Lung (tissue), 12 donors: ENCODE data around the gene JAK1. TPM values are rescaled to one million over a fixed set of nuclear protein-coding genes. Genes with fewer than 3 reads are reported as not detected.

Experiments used
- ATAC-seq: fragments of 200-7000 bp; cut with Tn5 transposase; one replicate; pipeline ENCODE4 v1.9.1; 2020; ENCODE audit warnings: moderate number of reproducible peaks; ENCODE audit not compliant: insufficient read depth, low FRiP score
- DNase-seq, 3 donors: peaks; one replicate each; pipeline ENCODE4 v3.0.0-alpha.2; 2013 to 2017
- H3K27ac ChIP-seq, 2 donors: one replicate each; pipeline ENCODE4 v1.5.1; 2013; ENCODE audit warnings: mild to moderate bottlenecking in 2 of 2, moderate library complexity in 2 of 2, control low read depth in 1 of 2, inconsistent platforms in 1 of 2, low read depth in 1 of 2, low read length in 1 of 2
- H3K27me3 ChIP-seq, 3 donors: one replicate each; pipeline ENCODE4 v1.5.1; 2013; ENCODE audit warnings: low read length in 2 of 3; ENCODE audit not compliant: control insufficient read depth in 3 of 3, insufficient read depth in 3 of 3
- H3K36me3 ChIP-seq, 4 donors: one replicate each; pipeline ENCODE4 v1.5.1; 2013; ENCODE audit warnings: low read length in 4 of 4, mild to moderate bottlenecking in 1 of 4, moderate library complexity in 1 of 4; ENCODE audit not compliant: control insufficient read depth in 4 of 4, insufficient read depth in 4 of 4
- H3K4me1 ChIP-seq, 5 donors: one replicate each; pipeline ENCODE4 v1.5.1; 2013; ENCODE audit warnings: low read length in 5 of 5, mild to moderate bottlenecking in 2 of 5, moderate library complexity in 1 of 5; ENCODE audit not compliant: control insufficient read depth in 5 of 5, insufficient read depth in 5 of 5
- H3K4me3 ChIP-seq: one replicate; pipeline ENCODE4 v1.5.1; 2013; ENCODE audit warnings: mild to moderate bottlenecking, control low read depth, moderate library complexity
- H3K9ac ChIP-seq, 2 donors: one replicate each; pipeline ENCODE4 v1.5.1; 2013; ENCODE audit warnings: low read length in 2 of 2, control low read depth in 1 of 2; ENCODE audit not compliant: insufficient read depth in 1 of 2
- H3K9me3 ChIP-seq, 4 donors: one replicate each; pipeline ENCODE4 v1.5.1; 2013; ENCODE audit warnings: low read length in 3 of 4, mild to moderate bottlenecking in 1 of 4, moderate library complexity in 1 of 4; ENCODE audit not compliant: control insufficient read depth in 4 of 4, insufficient read depth in 3 of 4
- CTCF ChIP-seq: IDR thresholded peaks from 2 replicates; pipeline ENCODE4 v1.5.1; 2012; ENCODE audit warnings: mild to moderate bottlenecking; ENCODE audit errors: control extremely low read depth, extremely low read depth
- WGBS, 2 donors: extraction: QIAGEN DNeasy Blood & Tissue Kit; methylation state at CpG; one replicate each; pipeline ENCODE4 v1.1.7; 2013; 5-methylcytosine and 5-hydroxymethylcytosine counted together
- polyA plus RNA-seq, 2 donors: library from polyadenylated mRNA; stranded (reverse); fragments of 200-250 nt; gene quantifications; one replicate each; pipeline ENCODE4 v1.2.1, GENCODE V29; 2013
- total RNA-seq, 2 donors: library from RNA; depleted of rRNA in 1 of 2; stranded (reverse); fragments of >200 nt in 1 of 2; gene quantifications; one replicate each; pipeline ENCODE4 v1.2.1, GENCODE V29; 2014 to 2021
- donor health status: control.
- donor health status: control.
- donor health status: Bipolar disorder and iron deficiency.
- donor health status: healthy.
- donor health status: DM: yes; HTN: yes; CAD: no.

Gene JAK1
- total and polyA plus RNA-seq, 4 donors: 26.7 to 162 (median 116) TPM

DNA sequence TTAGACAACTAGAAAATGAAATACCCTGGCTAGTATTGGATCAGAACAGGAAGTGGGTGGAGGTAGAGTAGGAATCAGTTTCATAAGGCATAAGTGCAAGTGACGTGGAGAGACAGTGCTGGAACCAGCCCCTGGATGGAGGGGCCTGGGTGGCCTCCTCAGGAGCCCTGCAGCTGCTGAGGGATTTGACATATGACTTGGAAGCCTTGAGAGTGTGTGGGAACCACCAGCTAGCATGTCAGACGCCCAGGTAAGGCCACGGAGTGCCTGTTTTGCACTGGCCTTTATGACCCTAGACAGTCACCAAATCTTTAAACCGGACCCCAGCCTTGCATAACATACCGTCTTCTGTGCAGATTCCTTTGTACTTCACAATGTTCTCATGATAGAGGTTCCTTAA is 127.1 kb downstream of the JAK1 start:
- TF ChIP-seq CTCF: no peak
- whole genome bisulfite sequencing, 2 donors: 87 to 89% methylated on average over 5 of the region's 5 CpGs
- Histone ChIP-seq H3K27ac (no peak overlapping the region), H3K4me1 (no peaks in the 10 kb centered on the region), H3K36me3 (peaks cover 41 to 54% (median 46%) of the 10 kb centered on the region in 4 donors), H3K27me3 (no peaks in the 10 kb centered on the region), H3K4me3 (no peak overlapping the region), H3K9ac (no peak overlapping the region), H3K9me3 (peaks cover 0 to 3% (median 0%) of the 10 kb centered on the region in 4 donors)
- no peak for ATAC-seq
- DNase-seq: no peak

DNA sequence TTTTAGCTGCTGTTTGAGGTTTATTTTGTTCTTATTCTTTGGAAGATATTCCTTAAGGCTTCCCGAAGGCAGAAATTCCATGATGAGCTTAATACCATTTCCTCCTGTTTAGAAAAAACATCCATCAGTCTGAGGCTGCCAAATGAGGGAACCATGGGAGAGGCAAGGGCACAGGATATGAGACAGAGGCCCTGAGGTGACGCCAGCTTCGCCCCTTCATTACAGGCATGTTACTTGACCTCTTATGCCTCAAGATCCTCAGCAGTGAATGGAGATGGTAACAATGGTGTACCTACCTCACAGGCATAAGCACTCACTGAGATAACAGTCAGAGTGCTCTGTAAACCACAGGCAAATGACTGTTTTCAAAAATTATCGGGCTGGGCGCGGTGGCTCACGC is 127.9 kb downstream of the JAK1 start:
- peak overlapping the region in 1 of 2 donors; percentile 42 for H3K27ac ChIP-seq
- no peaks in the 10 kb centered on the region for H3K4me1 ChIP-seq
- no peaks in the 10 kb centered on the region for H3K27me3 ChIP-seq
- TF ChIP-seq CTCF: no peak
- DNase-seq: no peak
- 84 to 87% methylated on average over 7 of the region's 7 CpGs for WGBS, 2 donors
- peaks cover 38 to 49% (median 44%) of the 10 kb centered on the region in 4 donors for H3K36me3 ChIP-seq
- H3K9ac ChIP-seq: no peak overlapping the region
- no peak for ATAC-seq
- no peak overlapping the region for H3K4me3 ChIP-seq
- peaks cover 0 to 3% (median 0%) of the 10 kb centered on the region in 4 donors for H3K9me3 ChIP-seq

DNA sequence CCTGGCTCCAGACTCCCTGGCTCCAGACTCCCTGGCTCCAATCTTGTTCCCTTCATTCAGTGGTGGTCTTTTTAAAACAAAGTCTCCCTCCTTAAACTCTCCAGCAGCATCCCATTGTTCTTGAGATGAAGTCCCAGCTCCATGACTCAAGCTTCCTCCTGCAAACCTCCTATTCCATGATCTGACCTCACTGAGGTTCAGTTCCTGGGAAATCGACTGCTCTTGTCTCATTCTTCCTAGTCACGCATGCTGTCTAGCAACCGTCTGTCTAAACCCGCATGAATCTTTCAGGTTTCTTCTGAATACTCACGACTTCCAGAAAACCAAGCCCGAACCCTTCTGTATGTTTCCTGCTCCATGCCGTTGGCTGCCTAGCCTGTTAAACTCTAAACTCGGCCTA is 129.5 kb downstream of the JAK1 start:
- Histone ChIP-seq H3K36me3 (peaks cover 34 to 51% (median 49%) of the 10 kb centered on the region in 4 donors), H3K27ac (no peak overlapping the region), H3K4me1 (no peaks in the 10 kb centered on the region), H3K4me3 (no peak overlapping the region), H3K27me3 (no peaks in the 10 kb centered on the region), H3K9me3 (peaks cover 0 to 3% (median 0%) of the 10 kb centered on the region in 4 donors), H3K9ac (no peak overlapping the region)
- ATAC-seq: no peak
- no peak for DNase-seq
- no peak for TF ChIP-seq CTCF
- 92% methylated on average over 8 of the region's 8 CpGs for WGBS, 2 donors

DNA sequence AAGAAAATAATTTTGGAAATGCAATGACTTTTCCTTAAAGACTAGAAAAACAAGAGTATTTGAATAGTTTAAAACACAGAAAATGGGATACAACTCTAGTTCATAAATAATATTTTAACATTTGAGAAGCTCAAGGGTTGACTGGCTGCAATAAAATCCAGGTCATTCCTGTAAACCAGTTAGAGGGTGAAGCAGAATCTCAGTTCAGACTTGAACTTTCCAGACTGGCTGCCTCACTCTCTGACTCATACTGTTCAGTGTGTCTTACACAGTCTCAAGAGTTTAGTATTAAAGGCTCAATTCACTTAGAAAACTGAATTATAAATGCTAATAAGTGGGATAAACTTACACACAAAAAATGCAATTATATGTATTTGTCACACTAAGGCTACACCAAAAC is 131.6 kb downstream of the JAK1 start:
- no peak for TF ChIP-seq CTCF
- DNase-seq: no peak
- Histone ChIP-seq H3K4me1 (no peaks in the 10 kb centered on the region), H3K27ac (no peak overlapping the region), H3K9ac (no peak overlapping the region), H3K4me3 (no peak overlapping the region), H3K9me3 (peaks cover 0 to 3% (median 0%) of the 10 kb centered on the region in 4 donors), H3K27me3 (no peaks in the 10 kb centered on the region), H3K36me3 (peaks cover 22 to 50% (median 38%) of the 10 kb centered on the region in 4 donors)
- no peak for ATAC-seq
